ENCODE measurements around the gene WHRN. TPM values are rescaled to one million over a fixed set of nuclear protein-coding genes. Genes with fewer than 3 reads are reported as not detected.

WHRN gene
- total RNA-seq, 1 experiment from 2014 or later: 24.3 TPM

DNA sequence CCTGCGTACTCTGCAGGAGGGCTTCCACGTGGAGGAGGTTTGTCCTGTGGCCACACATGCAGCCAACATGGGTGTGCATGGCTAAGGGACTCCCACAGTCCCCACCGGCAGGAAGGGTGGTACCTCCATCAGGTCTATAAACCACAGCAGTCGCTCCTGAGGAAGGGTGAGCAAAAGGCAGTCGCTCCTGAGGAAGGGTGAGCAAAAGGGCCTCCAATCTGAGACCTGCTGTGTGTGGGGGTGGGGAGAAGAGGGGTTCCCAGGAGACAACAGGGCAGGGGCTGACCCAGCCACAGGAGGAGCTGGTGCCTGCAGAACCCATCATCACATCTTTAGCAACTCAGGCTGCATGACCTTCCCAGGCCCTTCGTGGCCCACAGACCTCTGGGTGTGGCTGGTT, 87.2 kb downstream of the WHRN start:
- Mint-ChIP-seq H3K4me3 (no peak overlapping the region), H3K36me3 (no peaks in the 10 kb centered on the region), H3K27ac (no peak overlapping the region), H3K9me3 (no peaks in the 10 kb centered on the region), H3K4me1 (peaks cover 11% of the 10 kb centered on the region), H3K27me3 (ENCODE audit: low read depth) (no peaks in the 10 kb centered on the region)
- POLR2A ChIA-PET: no interaction called here
- TF ChIP-seq ZBTB21 (CRISPR knock-in tag; IDR thresholded peaks at IDR 0.05; ENCODE audit: borderline replicate concordance) (no peak), JUN (CRISPR knock-in tag; IDR thresholded peaks at IDR 0.05) (no peak), ZNF671 (CRISPR knock-in tag; IDR thresholded peaks at IDR 0.05) (no peak), NR2C2 (CRISPR knock-in tag; IDR thresholded peaks at IDR 0.05) (no peak), ZNF138 (CRISPR knock-in tag; conservative IDR thresholded peaks at IDR 0.05) (no peak), ESRRA (CRISPR knock-in tag; IDR thresholded peaks at IDR 0.05; ENCODE audit: borderline replicate concordance) (no peak)
- CTCF ChIA-PET: interaction anchor here (1.2 to 4.6 kb wide), 2 partner anchors 13 to 120 kb away, joined by 3 to 18 read pairs; no protein-coding TSS in a partner anchor
- DNase-seq (ENCODE audit: low spot score): no peak
- ATAC-seq: no peak

DNA sequence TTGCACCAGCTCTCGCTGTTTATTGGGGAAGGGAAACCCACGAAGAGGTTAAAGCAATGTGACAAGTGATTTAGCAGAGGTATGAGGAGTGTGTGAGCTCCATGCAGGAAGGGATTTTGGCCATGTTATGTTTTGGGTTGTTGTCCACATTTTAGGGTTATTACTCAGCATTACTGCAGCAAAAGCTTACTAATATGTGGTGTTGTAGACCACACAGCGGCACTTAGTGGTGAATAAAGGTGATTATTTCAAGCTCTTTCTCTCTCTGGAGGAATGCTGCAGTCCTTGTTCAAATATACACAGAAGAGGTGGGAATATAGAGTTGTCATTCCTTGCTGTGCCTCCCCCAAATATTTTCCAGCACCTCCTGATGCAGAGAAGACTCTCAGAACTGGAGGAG, 87.8 kb downstream of the WHRN start:
- Mint-ChIP-seq H3K27ac (no peak overlapping the region), H3K4me3 (no peak overlapping the region), H3K4me1 (peaks cover 12% of the 10 kb centered on the region), H3K36me3 (no peaks in the 10 kb centered on the region), H3K27me3 (ENCODE audit: low read depth) (no peaks in the 10 kb centered on the region), H3K9me3 (no peaks in the 10 kb centered on the region)
- ChIA-PET POLR2A (no interaction called here), CTCF (interaction anchor here (0.5 to 4.6 kb wide), 3 partner anchors 12 to 131 kb away, joined by 3 to 18 read pairs (median 4); no protein-coding TSS in a partner anchor)
- ATAC-seq (no peak), DNase-seq (ENCODE audit: low spot score) (no peak)
- no peak for TF ChIP-seq TP53 (CRISPR knock-in tag; IDR thresholded peaks at IDR 0.05)
- no peak for TF ChIP-seq NR3C1 (CRISPR knock-in tag; conservative IDR thresholded peaks at IDR 0.05; ENCODE audit: low read depth)
- TF ChIP-seq, protein P1, sequence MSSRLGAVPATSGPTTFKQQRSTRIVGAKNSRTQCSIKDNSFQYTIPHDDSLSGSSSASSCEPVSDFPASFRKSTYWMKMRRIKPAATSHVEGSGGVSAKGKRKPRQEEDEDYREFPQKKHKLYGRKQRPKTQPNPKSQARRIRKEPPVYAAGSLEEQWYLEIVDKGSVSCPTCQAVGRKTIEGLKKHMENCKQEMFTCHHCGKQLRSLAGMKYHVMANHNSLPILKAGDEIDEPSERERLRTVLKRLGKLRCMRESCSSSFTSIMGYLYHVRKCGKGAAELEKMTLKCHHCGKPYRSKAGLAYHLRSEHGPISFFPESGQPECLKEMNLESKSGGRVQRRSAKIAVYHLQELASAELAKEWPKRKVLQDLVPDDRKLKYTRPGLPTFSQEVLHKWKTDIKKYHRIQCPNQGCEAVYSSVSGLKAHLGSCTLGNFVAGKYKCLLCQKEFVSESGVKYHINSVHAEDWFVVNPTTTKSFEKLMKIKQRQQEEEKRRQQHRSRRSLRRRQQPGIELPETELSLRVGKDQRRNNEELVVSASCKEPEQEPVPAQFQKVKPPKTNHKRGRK (CRISPR knock-in tag; IDR thresholded peaks at IDR 0.05; ENCODE audit: borderline replicate concordance): no peak
- TF ChIP-seq, protein P2, sequence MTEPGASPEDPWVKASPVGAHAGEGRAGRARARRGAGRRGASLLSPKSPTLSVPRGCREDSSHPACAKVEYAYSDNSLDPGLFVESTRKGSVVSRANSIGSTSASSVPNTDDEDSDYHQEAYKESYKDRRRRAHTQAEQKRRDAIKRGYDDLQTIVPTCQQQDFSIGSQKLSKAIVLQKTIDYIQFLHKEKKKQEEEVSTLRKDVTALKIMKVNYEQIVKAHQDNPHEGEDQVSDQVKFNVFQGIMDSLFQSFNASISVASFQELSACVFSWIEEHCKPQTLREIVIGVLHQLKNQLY (CRISPR knock-in tag; IDR thresholded peaks at IDR 0.05): no peak
- TF ChIP-seq, protein P3, sequence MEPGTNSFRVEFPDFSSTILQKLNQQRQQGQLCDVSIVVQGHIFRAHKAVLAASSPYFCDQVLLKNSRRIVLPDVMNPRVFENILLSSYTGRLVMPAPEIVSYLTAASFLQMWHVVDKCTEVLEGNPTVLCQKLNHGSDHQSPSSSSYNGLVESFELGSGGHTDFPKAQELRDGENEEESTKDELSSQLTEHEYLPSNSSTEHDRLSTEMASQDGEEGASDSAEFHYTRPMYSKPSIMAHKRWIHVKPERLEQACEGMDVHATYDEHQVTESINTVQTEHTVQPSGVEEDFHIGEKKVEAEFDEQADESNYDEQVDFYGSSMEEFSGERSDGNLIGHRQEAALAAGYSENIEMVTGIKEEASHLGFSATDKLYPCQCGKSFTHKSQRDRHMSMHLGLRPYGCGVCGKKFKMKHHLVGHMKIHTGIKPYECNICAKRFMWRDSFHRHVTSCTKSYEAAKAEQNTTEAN (CRISPR knock-in tag; IDR thresholded peaks at IDR 0.05): no peak
- TF ChIP-seq ZNF232 (CRISPR knock-in tag; IDR thresholded peaks at IDR 0.05): no peak
- TF ChIP-seq TEAD4 (CRISPR knock-in tag; IDR thresholded peaks at IDR 0.05): no peak
- TF ChIP-seq, protein P4, sequence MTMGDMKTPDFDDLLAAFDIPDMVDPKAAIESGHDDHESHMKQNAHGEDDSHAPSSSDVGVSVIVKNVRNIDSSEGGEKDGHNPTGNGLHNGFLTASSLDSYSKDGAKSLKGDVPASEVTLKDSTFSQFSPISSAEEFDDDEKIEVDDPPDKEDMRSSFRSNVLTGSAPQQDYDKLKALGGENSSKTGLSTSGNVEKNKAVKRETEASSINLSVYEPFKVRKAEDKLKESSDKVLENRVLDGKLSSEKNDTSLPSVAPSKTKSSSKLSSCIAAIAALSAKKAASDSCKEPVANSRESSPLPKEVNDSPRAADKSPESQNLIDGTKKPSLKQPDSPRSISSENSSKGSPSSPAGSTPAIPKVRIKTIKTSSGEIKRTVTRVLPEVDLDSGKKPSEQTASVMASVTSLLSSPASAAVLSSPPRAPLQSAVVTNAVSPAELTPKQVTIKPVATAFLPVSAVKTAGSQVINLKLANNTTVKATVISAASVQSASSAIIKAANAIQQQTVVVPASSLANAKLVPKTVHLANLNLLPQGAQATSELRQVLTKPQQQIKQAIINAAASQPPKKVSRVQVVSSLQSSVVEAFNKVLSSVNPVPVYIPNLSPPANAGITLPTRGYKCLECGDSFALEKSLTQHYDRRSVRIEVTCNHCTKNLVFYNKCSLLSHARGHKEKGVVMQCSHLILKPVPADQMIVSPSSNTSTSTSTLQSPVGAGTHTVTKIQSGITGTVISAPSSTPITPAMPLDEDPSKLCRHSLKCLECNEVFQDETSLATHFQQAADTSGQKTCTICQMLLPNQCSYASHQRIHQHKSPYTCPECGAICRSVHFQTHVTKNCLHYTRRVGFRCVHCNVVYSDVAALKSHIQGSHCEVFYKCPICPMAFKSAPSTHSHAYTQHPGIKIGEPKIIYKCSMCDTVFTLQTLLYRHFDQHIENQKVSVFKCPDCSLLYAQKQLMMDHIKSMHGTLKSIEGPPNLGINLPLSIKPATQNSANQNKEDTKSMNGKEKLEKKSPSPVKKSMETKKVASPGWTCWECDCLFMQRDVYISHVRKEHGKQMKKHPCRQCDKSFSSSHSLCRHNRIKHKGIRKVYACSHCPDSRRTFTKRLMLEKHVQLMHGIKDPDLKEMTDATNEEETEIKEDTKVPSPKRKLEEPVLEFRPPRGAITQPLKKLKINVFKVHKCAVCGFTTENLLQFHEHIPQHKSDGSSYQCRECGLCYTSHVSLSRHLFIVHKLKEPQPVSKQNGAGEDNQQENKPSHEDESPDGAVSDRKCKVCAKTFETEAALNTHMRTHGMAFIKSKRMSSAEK (CRISPR knock-in tag; IDR thresholded peaks at IDR 0.05; ENCODE audit: borderline replicate concordance): no peak
- no peak for TF ChIP-seq GABPB1 (CRISPR knock-in tag; IDR thresholded peaks at IDR 0.05)
- TF ChIP-seq SP1 (CRISPR knock-in tag; conservative IDR thresholded peaks at IDR 0.05): no peak
- TF ChIP-seq, protein P5, sequence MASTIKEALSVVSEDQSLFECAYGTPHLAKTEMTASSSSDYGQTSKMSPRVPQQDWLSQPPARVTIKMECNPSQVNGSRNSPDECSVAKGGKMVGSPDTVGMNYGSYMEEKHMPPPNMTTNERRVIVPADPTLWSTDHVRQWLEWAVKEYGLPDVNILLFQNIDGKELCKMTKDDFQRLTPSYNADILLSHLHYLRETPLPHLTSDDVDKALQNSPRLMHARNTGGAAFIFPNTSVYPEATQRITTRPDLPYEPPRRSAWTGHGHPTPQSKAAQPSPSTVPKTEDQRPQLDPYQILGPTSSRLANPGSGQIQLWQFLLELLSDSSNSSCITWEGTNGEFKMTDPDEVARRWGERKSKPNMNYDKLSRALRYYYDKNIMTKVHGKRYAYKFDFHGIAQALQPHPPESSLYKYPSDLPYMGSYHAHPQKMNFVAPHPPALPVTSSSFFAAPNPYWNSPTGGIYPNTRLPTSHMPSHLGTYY (CRISPR knock-in tag; IDR thresholded peaks at IDR 0.05): no peak
- no peak for TF ChIP-seq HMGA2 (CRISPR knock-in tag; IDR thresholded peaks at IDR 0.05)
- TF ChIP-seq CREB1 (CRISPR knock-in tag; IDR thresholded peaks at IDR 0.05): no peak
- TF ChIP-seq, protein P6, sequence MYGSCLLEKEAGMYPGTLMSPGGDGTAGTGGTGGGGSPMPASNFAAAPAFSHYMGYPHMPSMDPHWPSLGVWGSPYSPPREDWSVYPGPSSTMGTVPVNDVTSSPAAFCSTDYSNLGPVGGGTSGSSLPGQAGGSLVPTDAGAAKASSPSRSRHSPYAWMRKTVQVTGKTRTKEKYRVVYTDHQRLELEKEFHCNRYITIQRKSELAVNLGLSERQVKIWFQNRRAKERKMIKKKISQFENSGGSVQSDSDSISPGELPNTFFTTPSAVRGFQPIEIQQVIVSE (CRISPR knock-in tag; IDR thresholded peaks at IDR 0.05; ENCODE audit: borderline replicate concordance): no peak
